Left lung (tissue), 10 donors: ENCODE measurements around the gene KMT5B. TPM values are rescaled to one million over a fixed set of nuclear protein-coding genes. Genes with fewer than 3 reads are reported as not detected.

Experiments used
- ATAC-seq: fragments of 200-7000 bp; cut with Tn5 transposase; one replicate; pipeline ENCODE4 v1.9.1; 2020; ENCODE audit warnings: moderate library complexity
- DNase-seq, 4 donors: peaks; one replicate each; pipeline ENCODE4 v3.0.0-alpha.2; 2013 to 2020
- H3K27ac ChIP-seq, 2 donors: fragments of 200-600 bp; sonication (generic) in 1 of 2; one replicate each; pipeline versions ENCODE4 v1.5.0 to v1.8.0; 2020 to 2021
- H3K27me3 ChIP-seq, 2 donors: fragments of 200-600 bp; sonication (generic) in 1 of 2; one replicate each; pipeline versions ENCODE4 v1.5.0 to v1.8.0; 2020 to 2021
- H3K36me3 ChIP-seq, 2 donors: fragments of 200-600 bp; sonication (generic) in 1 of 2; one replicate each; pipeline versions ENCODE4 v1.5.0 to v1.8.0; 2020 to 2021
- H3K4me1 ChIP-seq, 2 donors: fragments of 200-600 bp; one replicate each; pipeline ENCODE4 v1.8.0; 2021
- H3K4me3 ChIP-seq, 2 donors: fragments of 200-600 bp; sonication (generic) in 1 of 2; one replicate each; pipeline versions ENCODE4 v1.5.0 to v1.8.0; 2020 to 2021; ENCODE audit warnings: mild to moderate bottlenecking in 1 of 2
- H3K9me3 ChIP-seq, 2 donors: fragments of 200-600 bp; sonication (generic) in 1 of 2; one replicate each; pipeline versions ENCODE4 v1.5.0 to v1.8.0; 2020 to 2021
- CTCF ChIP-seq, 2 donors: fragments of 200-600 bp; sonication (generic) in 1 of 2; IDR thresholded peaks; one replicate each; pipeline versions ENCODE4 v1.5.0 to v1.8.0; 2021; ENCODE audit warnings: antibody characterized with exemption in 2 of 2
- intact Hi-C, 2 donors: fragments of 100-400 bp; cut with DNase I; formaldehyde crosslinking; loops; one replicate each; pipeline versions ENCODE4 v1.11.2 to v1.14.2; 2022
- polyA plus RNA-seq, 6 donors: library from polyadenylated mRNA; unstranded; fragments of 120-200 nt; gene quantifications; one replicate each; pipeline ENCODE4 v1.2.1, GENCODE V29; 2013; ENCODE audit not compliant: insufficient read length in 6 of 6
- total RNA-seq, 2 donors: library from RNA; stranded (reverse); fragmentation: NEBNext Ultra II Directional; extraction: Animal tissue kit (Norgen Biotek cat#: 25700); gene quantifications; one replicate each; pipeline ENCODE4 v1.2.1, GENCODE V29; 2021
- donor health status: DM: no; HTN: yes; CAD: no.
- donor health status: DM: no; HTN: no; CAD: no.

KMT5B gene
- total and polyA plus RNA-seq, 8 donors: 36.0 to 91.7 (median 86.4) TPM

- intact Hi-C loops: no loop called here
- no peaks in the 10 kb centered on the region for H3K9me3 ChIP-seq
- no peaks in the 10 kb centered on the region for H3K27me3 ChIP-seq
- peaks cover 0 to 20% of the 10 kb centered on the region in 2 donors for H3K4me1 ChIP-seq
- H3K36me3 ChIP-seq: no peaks in the 10 kb centered on the region
- no peak for TF ChIP-seq CTCF (IDR thresholded peaks at IDR 0.05)
- H3K27ac ChIP-seq: no peak overlapping the region
- DNase-seq (no peak), ATAC-seq (peak; percentile 81)
- no peak overlapping the region for H3K4me3 ChIP-seq
Observed at GRCh38 chr11:68191661-68192579, 21.2 kb downstream of the KMT5B start.

- H3K4me3 ChIP-seq: no peak overlapping the region
- H3K27me3 ChIP-seq: no peaks in the 10 kb centered on the region
- DNase-seq (no peak), ATAC-seq (no peak)
- TF ChIP-seq CTCF (IDR thresholded peaks at IDR 0.05): no peak
- no peak overlapping the region for H3K27ac ChIP-seq
- H3K4me1 ChIP-seq: peaks cover 4 to 12% of the 10 kb centered on the region in 2 donors
- intact Hi-C loops: no loop called here
- peaks cover 0 to 10% of the 10 kb centered on the region in 2 donors for H3K36me3 ChIP-seq
- no peaks in the 10 kb centered on the region for H3K9me3 ChIP-seq
Observed at GRCh38 chr11:68189888-68190287, 23.2 kb downstream of the KMT5B start.

GRCh38 chr11:68189082-68189481 lies 24.0 kb downstream of the KMT5B start:
- Histone ChIP-seq H3K27ac (no peak overlapping the region), H3K27me3 (no peaks in the 10 kb centered on the region), H3K9me3 (no peaks in the 10 kb centered on the region), H3K4me1 (peaks cover 4 to 11% of the 10 kb centered on the region in 2 donors), H3K36me3 (peaks cover 0 to 18% of the 10 kb centered on the region in 2 donors), H3K4me3 (no peak overlapping the region)
- intact Hi-C loops: no loop called here
- DNase-seq (no peak), ATAC-seq (no peak)
- TF ChIP-seq CTCF (IDR thresholded peaks at IDR 0.05): no peak

GRCh38 chr11:68186061-68186460 lies 27.0 kb downstream of the KMT5B start:
- DNase-seq: no peak
- no peak for TF ChIP-seq CTCF (IDR thresholded peaks at IDR 0.05)
- H3K9me3 ChIP-seq: no peaks in the 10 kb centered on the region
- peaks cover 0 to 48% of the 10 kb centered on the region in 2 donors for H3K36me3 ChIP-seq
- H3K4me1 ChIP-seq: peaks cover 4 to 7% of the 10 kb centered on the region in 2 donors
- no peak for ATAC-seq
- no peak overlapping the region for H3K27ac ChIP-seq
- H3K27me3 ChIP-seq: no peaks in the 10 kb centered on the region
- H3K4me3 ChIP-seq: no peak overlapping the region
- intact Hi-C loops: no loop called here

- intact Hi-C loops: no loop called here
- H3K36me3 ChIP-seq: peaks cover 0 to 73% of the 10 kb centered on the region in 2 donors
- H3K9me3 ChIP-seq: no peaks in the 10 kb centered on the region
- peaks cover 4 to 5% of the 10 kb centered on the region in 2 donors for H3K4me1 ChIP-seq
- no peak for TF ChIP-seq CTCF (IDR thresholded peaks at IDR 0.05)
- H3K27me3 ChIP-seq: no peaks in the 10 kb centered on the region
- DNase-seq: no peak
- H3K4me3 ChIP-seq: no peak overlapping the region
- ATAC-seq: peak; percentile 82
- no peak overlapping the region for H3K27ac ChIP-seq
Observed at GRCh38 chr11:68181719-68182451, 31.2 kb downstream of the KMT5B start.
